ENCODE results near the gene PIP4K2A.

DNA sequence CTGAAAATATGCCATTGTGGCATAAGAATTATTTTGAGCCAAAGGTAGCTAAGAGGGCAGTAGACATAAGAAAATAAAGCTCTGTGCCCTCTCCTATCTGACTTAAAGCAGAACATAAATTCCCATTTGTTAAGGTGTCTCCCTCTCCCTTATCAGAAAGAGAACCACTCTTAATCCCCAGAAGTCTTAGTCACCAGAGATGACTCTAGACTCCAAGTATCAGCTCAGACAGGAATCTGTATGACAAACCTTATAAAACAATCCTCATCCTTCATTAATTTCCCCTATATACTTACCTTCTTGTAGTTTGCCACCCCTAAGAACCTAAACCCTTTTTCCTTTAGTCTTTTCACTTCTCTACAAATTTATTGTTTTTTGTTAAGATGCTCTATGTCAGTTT, 21.8 kb upstream of the PIP4K2A start:
- TF ChIP-seq, protein P1, sequence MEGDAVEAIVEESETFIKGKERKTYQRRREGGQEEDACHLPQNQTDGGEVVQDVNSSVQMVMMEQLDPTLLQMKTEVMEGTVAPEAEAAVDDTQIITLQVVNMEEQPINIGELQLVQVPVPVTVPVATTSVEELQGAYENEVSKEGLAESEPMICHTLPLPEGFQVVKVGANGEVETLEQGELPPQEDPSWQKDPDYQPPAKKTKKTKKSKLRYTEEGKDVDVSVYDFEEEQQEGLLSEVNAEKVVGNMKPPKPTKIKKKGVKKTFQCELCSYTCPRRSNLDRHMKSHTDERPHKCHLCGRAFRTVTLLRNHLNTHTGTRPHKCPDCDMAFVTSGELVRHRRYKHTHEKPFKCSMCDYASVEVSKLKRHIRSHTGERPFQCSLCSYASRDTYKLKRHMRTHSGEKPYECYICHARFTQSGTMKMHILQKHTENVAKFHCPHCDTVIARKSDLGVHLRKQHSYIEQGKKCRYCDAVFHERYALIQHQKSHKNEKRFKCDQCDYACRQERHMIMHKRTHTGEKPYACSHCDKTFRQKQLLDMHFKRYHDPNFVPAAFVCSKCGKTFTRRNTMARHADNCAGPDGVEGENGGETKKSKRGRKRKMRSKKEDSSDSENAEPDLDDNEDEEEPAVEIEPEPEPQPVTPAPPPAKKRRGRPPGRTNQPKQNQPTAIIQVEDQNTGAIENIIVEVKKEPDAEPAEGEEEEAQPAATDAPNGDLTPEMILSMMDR (IDR thresholded peaks at IDR 0.05): no peak
- TF ChIP-seq POLR2A (IDR thresholded peaks at IDR 0.05): no peak
